D721Med (cell line): ENCODE measurements around the gene ERI2.
"Not testable (repeated sequence)": the region's sequence is repeated elsewhere in the genome, so short reads cannot be mapped to it uniquely, and the experiment has no call there.

Source experiments
- DNase-seq: peaks from one replicate; pipeline ENCODE4 v3.0.0; 2011; ENCODE audit warnings: low spot score; ENCODE audit not compliant: insufficient read length
- FAIRE-seq: peaks from 2 replicates; lab custom pipeline; 2011; peaks lifted over from hg19 to GRCh38; lab: Jason Lieb, UNC
- TF ChIP-seq, protein P1 (sequence below): IDR thresholded peaks from 2 replicates; pipeline ENCODE4 v1.5.1; 2012; ENCODE audit warnings: mild to moderate bottlenecking, control low read depth; ENCODE audit not compliant: insufficient read depth; ENCODE audit errors: missing control alignments

ERI2 gene

DNA sequence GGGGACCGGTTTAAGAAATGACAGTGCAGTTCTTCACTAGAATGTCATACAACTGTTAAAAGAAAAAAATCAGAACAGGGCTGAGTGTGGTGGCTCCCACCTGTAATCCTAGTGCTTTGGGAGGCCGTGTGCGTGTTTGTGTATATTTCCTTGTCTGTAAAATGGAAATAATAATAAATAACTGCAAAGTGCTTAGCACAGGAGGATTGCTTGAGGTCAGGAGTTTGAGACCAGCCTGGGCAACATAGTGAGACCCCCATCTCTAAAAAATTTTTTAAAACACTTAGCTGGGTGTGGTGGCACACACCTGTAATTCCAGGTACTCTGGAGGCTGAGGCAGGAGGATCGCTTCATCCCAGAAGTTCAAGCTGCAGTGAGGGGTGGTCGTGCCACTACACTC is 40.0 kb downstream of the ERI2 start:
- FAIRE-seq: no peak
- no peak for DNase-seq
- TF ChIP-seq, protein P1, sequence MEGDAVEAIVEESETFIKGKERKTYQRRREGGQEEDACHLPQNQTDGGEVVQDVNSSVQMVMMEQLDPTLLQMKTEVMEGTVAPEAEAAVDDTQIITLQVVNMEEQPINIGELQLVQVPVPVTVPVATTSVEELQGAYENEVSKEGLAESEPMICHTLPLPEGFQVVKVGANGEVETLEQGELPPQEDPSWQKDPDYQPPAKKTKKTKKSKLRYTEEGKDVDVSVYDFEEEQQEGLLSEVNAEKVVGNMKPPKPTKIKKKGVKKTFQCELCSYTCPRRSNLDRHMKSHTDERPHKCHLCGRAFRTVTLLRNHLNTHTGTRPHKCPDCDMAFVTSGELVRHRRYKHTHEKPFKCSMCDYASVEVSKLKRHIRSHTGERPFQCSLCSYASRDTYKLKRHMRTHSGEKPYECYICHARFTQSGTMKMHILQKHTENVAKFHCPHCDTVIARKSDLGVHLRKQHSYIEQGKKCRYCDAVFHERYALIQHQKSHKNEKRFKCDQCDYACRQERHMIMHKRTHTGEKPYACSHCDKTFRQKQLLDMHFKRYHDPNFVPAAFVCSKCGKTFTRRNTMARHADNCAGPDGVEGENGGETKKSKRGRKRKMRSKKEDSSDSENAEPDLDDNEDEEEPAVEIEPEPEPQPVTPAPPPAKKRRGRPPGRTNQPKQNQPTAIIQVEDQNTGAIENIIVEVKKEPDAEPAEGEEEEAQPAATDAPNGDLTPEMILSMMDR: no peak

DNA sequence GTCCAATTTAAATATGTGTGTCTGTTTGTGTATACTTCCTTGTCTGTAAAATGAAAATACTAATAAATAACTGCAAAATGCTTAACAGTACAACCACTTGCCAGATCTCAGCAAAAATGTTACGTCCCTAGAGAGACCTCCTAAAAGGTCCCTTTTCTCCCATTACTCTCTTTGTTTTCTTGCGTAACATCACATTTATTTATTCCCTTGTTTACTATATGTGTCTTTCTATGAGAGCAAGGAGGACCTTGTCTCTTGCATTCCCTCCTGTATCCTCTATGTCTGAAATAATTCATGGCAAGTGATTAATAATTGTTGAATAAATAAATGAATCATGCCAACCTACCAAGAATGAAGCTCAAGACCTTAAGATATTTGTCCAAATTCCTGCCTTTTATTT is 40.5 kb downstream of the ERI2 start:
- no peak for FAIRE-seq
- TF ChIP-seq, protein P1: no peak
- DNase-seq: no peak

DNA sequence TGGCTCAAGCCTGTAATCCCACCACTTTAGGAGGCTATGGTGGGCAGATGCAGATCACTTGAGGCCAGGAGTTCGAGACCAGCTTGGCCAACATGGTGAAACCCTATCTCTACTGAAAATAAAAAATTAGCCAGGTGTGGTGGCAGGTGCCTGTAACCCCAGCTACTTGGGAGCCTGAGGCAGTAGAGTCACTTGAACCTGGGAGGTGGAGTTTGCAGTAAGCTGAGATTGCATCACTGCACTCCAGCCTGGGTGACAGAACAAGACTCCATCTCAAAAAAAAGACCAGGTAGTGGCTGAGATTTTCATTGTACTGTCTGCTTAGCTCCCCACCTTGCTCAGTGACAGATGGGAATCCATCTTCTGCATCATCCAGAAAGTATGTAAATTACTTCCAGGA is 41.8 kb downstream of the ERI2 start:
- DNase-seq, FAIRE-seq: not testable (repeated sequence)

DNA sequence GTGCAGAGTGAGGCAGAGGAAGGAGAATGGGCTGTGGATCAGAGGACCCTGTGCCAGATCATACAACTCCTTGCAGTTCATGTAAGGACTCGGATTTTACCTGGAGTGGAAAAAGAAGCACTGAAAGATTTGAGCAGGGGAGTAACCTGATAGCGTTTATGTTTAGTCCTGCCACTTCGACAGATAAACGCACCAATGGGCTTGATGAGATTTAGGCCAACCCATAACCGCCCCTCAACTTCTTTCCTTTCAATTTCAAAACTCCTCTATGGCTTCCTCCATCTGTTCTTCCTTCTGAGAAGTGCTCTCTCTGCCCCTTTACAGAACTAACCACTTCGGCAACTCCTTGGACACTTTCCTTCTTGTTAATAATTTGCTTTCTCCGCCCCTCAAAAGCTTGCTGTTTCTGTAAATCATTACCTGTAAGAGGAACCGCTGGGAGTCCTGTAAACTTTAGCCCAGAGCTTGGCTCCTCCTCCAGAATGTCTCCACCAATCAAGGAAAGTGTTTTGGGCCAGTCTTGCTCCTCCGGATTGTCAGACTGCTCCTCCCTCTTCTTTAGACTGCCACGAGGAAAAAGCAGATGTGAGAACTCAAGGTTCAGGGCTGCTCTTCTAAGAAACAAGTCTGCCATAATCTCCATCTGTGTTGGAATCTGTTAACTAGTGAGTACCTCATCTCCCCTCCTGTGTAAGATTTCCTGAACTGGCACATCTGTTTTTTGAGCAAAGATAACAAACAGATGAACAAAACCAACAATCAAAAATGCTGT is 42.6 kb downstream of the ERI2 start, which contains the start of gene ACSM3:
TSS of gene ACSM3 (plus strand) at position 554 of the 772 bp plus-strand sequence. CDS start 6,021 bp downstream, outside the sequence.
- TF ChIP-seq, protein P1: no peak
- DNase-seq (no peak), FAIRE-seq (no peak)

DNA sequence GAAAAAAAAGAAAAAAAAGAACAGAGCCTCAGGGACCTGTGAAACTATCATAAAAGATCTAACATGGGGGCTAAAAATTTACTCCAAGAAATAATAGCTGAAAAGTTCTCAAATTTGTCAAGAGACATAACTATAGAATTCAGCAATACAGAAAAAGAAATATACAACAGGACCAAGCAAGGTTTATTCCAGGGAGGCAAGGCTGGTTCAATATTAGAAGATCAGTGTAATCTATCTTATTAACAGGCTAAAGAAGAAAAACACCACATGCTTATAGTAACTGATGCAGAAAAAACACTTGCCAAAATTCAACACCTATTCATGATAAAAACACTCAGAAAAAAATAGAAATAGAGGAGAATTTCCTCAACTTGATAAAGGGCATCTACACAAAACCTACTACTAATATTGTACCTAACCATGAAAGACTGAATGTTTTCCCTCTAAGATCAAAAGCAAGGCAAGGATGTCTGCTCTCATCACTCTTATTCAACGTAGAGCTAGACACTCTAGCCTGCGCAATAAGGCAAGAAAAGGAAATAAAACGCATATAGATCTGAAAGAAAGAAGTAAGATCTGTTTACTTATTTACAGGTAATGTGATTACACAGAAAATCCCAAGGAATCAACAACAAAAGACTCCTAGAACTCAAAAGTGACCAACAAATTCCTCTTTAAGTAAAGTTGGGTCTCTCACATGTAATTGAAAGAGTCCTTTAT is 43.7 kb downstream of the ERI2 start:
- FAIRE-seq (no peak), DNase-seq (no peak)
- TF ChIP-seq, protein P1: no peak

DNA sequence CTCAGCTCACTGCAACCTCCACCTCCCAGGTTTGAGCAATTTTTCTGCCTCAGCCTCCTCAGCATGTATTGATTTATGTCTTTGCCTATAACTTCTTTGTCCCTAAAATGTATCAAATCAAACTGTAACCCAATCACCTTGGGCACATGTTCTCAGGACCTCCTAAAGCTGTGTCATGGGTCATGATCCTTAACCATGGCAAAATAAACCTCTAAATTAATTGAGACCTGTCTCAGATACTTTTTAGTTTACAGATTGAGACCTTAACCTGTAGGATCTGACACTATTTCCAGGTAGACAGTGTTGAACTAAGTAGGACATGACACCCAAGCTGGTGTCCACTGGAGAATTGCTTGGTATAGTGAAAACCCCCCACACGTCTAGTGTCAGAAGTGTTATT is 45.1 kb downstream of the ERI2 start:
- FAIRE-seq: no peak

DNA sequence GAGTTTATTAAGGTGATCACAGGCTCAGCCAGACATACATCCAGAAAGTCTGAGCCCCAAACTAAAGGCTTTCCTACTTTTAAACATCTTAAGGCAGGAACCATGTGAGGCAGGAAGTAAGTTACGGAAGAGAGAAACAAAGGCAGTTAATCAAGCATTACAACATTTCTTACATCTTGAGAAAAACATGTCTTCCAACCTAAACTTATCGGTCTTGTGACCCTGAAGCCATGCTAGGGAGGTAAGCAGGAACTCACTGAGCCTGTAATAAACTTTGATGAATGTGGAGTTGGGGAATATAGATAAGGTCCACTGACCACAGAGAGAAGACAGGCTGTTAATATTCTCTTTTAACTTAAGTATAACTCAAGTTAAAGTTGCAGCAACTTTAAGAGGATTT is 45.9 kb downstream of the ERI2 start:
- no peak for DNase-seq
- no peak for FAIRE-seq
- TF ChIP-seq, protein P1: no peak

More for the DNA sequence above, 45.1 kb downstream of the ERI2 start:
- TF ChIP-seq, protein P1: no peak
- DNase-seq: no peak

DNA sequence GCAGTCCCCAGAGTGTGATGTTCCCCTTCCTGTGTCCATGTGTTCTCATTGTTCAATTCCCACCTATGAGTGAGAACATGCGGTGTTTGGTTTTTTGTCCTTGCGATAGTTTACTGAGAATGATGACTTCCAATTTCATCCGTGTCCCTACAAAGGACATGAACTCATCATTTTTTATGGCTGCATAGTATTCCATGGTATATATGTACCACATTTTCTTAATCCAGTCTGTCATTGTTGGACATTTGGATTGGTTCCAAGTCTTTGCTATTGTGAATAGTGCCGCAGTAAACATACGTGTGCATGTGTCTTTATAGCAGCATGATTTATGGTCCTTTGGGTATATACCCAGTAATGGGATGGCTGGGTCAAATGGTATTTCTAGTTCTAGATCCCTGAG is 50.5 kb downstream of the ERI2 start:
- DNase-seq, FAIRE-seq: not testable (repeated sequence)
